Measurements from ENCODE around the gene MIAT. TPM values are rescaled to one million over a fixed set of nuclear protein-coding genes. Genes with fewer than 3 reads are reported as not detected.
A peak's percentile ranks its signal among the peaks of the same experiment; 100 is the strongest.

Gene MIAT
- total RNA-seq, 1 donor from 2014 or later = 0.50 TPM

- no peak for DNase-seq (ENCODE audit: low read depth)
Observed at GRCh38 chr22:26632422-26633155, 24.8 kb upstream of the MIAT start.

GRCh38 chr22:26634189-26634588 lies 23.2 kb upstream of the MIAT start:
- no peak for DNase-seq (ENCODE audit: low read depth)

DNA sequence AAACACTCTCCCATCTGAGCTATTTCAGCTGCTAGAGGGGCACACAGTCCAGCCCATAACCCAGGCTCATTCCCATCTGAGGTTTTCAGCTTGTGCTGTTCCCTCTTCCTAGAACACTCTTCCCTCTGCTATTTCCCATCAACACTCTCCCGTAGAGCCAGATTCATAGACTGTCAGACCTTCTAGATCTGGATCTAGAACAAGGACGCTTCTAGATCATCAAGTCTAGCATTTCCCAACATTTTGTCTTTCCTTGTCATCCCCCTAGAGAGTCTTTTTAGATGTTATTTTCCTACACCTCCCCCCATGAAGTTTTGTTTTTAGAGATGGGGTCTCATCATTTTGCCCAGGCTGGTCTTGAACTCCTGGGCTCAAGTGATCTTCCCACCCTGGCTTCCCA lies 22.3 kb upstream of the MIAT start:
- no peak for DNase-seq (ENCODE audit: low read depth)

DNA sequence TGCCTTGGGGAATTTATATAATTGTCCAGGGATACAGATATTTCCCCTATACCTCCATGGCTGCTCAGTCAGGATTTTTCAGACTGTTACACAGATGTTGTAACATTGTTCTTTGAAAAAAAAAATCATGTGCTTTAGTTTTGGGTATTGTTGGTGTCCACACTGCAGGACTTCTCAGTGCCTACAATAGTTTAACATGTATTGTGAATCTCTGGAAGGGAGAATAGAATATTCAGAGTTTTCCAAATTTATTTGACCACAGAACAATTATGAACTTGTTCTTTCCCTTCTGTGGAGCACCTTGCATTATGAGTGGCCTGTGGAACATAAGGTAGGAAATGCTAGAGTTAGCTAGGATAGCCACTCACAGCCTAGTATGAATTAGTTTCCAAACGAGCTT lies 21.1 kb upstream of the MIAT start:
- DNase-seq (ENCODE audit: low read depth) = no peak

DNA sequence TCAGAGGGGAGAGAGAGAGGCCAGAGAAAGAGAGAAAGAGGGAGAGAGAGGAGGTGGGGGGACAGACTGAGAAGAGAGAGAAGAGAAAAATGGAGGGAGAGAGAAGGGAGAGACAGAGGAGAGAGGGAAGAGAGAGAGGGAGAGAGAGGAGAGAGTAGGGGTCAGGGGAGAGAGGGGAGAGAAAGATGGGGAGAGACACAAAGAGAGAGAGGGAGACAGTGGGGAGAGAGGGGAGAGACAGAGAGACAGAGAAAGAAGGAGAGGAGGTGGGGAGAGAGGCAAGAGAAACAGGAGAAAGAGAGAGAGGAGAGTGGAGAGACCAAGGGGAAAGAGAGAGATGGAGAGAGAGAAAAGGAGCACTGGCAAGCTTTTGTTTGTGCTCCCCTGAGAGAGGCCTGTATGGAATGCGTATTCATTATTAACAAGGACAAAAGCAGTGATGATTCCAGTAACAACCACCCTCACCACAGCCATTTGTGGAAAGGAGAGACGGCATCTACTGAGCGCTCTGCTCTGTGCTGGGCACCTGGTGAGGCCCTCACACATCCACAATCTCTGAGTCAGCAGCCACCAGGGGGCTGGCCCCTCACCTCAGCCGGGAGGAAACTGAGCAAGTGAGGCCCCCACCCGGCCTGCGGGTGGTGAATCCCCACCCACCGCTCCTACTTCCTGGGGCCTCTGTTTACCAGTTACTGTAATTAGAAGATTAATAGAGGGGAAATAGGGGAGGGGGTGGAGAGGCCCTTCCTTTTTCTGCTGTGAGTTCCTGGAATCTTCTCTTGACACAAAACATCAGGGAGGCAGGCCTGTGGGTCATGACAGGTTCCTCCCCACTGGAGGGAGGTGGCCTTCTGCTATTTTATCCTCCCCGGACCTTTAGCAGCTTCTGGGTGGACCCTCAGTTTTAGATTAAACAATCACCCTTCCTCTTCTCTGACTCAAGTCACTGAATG lies 14.6 kb upstream of the MIAT start:
- no peak for DNase-seq (ENCODE audit: low read depth)

DNA sequence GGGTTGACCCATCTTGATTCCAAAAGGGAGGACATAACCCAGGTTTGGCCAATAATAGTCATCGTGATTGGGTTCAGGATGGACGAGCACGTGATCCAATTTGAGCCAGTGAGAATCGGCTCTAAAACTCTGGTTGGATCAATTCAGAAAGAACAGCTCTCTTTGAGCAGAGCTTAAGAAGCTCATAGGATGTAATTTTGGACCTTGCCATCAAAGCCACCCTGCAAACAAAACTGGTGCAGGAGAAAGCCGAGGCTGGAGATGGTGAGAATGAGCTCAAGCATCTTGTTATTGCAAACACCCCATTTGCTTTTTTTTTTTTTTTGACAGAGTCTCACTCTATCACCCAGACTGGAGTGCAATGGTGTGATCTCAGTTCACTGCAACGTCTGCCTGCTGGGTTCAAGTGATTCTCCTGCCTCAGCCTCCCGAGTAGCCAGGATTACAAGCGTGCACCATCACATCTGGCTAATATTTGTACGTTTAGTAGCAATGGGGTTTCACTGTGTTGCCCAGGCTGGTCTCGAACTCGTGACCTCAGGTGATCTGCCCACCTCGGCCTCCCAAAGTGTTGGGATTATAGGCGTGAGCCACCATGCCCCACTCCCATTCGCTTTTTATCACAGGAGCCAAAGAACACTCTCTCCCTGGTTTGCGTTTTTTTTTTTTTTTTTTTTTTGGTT lies 13.8 kb upstream of the MIAT start:
- DNase-seq (ENCODE audit: low read depth) = no peak

DNA sequence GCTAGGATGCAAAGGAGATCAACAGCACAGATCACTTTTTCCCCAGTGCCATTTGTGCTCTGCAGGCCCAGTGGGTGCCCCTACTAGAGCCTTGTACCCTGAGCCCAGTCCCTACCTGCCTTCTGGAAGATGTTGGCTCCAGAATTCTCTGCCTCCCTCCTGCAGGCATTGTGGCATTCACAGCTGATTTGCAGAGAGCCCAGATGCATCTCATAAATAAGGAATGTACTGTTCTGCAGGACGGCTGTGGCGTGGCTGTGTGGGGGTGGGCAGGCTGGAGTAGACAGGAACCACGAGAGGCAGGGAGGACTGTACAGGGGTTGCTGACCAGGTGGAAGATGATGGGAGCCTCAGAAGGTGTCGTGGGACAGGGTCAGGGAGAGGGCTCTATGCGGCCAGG lies 11.2 kb upstream of the MIAT start:
- no peak for DNase-seq (ENCODE audit: low read depth)

DNA sequence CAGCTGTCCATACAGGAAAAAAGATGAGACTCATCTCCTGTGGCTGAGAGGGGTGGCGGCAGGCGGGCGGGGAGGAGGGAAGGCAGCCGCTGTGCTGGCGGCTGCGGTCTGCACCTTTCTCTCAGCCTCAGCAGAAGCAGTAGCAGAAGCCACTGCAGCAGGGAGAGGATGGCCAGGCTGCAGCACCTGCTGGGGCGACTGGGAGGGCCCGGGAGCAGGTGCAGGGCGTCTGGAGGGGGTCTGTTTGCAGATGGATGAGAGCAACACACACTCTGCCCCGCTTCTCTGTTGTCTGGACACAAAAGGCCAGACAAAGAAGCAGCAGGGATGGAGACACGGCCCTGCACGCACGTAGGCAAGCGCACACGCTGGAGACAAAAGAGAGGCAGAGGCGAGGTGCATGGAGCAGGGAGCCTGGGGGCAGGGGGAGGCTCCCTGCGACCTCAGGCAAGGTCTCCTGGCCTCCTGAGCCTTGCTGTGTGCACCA lies 9.3 kb upstream of the MIAT start:
- DNase-seq (ENCODE audit: low read depth) = no peak

- no peak for DNase-seq (ENCODE audit: low read depth)
Observed at GRCh38 chr22:26648528-26649388, 8.6 kb upstream of the MIAT start.

- DNase-seq (ENCODE audit: low read depth) = no peak
Observed at GRCh38 chr22:26650722-26651421, 6.5 kb upstream of the MIAT start.

GRCh38 chr22:26651815-26652214 lies 5.6 kb upstream of the MIAT start:
- DNase-seq (ENCODE audit: low read depth) = no peak

DNA sequence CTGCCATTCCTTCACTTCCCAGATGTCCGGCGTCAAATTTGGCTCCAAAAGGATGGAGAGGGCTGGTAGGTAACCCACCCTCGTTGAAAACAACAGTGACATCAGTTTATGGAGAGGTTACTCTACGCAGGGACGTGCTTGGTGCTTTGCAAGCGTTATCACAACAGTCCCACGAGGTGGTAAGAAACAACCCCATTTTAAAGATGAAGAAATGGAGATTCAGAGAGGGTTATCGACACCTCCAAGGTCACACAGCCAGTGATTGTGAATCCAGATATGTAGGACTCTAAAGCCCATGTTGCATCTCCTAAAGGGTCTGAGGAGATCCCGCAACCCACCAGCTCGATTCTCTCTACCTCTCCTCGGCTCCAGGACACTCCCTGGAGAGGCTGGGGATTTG lies 773 bp downstream of the MIAT start:
- DNase-seq (ENCODE audit: low read depth) = no peak

GRCh38 chr22:26658671-26659478 lies 1.5 kb downstream of the MIAT start:
- peak; percentile 90 for DNase-seq (ENCODE audit: low read depth)

DNA sequence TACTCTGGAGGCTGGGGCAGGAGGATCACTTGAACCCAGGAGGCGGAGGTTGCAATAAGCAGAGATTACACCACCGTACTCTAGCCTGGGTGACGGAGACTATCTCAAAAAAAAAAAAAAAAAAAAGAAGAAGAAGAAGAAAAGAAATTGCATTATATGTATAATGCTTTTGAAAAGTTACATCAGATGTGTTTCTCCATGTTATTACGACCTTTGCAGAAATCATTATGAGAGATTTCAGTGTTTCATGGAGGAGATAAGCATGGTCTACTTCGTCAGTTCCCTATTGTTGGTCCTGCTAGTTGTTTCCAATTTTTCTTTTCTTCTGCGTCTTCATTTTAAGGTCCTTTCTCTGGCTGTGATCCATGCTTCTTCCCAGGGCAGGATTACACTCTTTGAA lies 3.0 kb downstream of the MIAT start:
- DNase-seq (ENCODE audit: low read depth) = no peak

GRCh38 chr22:26660961-26661578 lies 3.7 kb downstream of the MIAT start:
- peak; percentile 69 for DNase-seq (ENCODE audit: low read depth)

DNA sequence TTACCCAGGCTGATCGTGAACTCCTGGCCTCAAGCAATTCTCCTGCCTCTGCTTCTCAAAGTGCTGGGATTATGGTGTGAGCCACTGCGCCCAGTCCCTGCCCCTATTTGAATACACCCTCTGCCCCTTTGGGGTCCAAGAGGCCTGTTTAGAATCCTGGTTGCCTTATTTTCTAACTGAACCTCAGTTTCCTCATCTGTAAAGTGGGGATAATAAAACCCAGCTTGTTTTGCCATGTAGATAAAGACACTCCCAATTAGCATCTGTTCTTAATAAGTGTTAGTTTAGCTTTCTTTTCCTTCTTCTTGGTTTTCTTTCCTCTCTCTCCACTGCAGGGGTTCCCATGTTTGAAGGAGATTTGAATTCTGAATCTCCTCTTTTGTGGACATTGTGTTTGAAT lies 4.8 kb downstream of the MIAT start:
- no peak for DNase-seq (ENCODE audit: low read depth)

DNA sequence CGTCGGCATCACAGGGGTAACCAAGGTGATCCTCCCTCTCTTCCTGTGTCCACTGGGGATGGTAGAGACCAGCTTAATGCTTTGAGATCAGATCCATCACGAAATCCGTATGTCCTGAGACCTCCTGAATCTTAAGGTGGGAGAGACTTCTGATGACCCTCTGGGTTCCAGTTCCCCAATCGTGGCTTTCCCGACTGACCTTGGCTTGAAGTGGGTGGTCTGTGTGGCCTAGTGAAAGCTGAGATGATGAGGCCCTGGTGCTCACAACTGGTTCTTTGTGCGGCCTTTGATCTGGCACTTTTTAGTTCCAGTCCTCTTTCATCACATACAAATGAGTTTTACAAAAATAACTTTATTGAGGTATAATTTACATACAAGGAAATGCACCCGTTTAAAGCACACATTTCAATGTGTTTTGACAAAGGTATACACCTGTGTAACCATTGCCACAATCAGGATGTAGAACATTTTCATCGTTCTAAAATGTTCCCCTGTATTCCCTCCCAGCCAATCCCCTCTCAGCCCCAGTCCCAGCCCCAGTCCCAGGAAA lies 6.1 kb downstream of the MIAT start:
- no peak for DNase-seq (ENCODE audit: low read depth)

- no peak for DNase-seq (ENCODE audit: low read depth)
Observed at GRCh38 chr22:26665813-26666231, 8.4 kb downstream of the MIAT start.

- no peak for DNase-seq (ENCODE audit: low read depth)
Observed at GRCh38 chr22:26667140-26667539, 9.8 kb downstream of the MIAT start.

Data from renal cortical epithelial cell (primary cell).